Dermis blood vessel endothelial cell (primary cell): Measurements from ENCODE around the gene TFPT. TPM values are rescaled to one million over a fixed set of nuclear protein-coding genes. Genes with fewer than 3 reads are reported as not detected.
"Not testable (repeated sequence)": the region's sequence is repeated elsewhere in the genome, so short reads cannot be mapped to it uniquely, and the experiment has no call there.

Experiments used
- DNase-seq: peaks from one replicate; pipeline ENCODE4 v3.0.0; 2010
- total RNA-seq: library from RNA; depleted of rRNA; stranded (reverse); fragments of >200 nt; gene quantifications from 2 replicates; pipeline ENCODE4 v1.2.3, GENCODE V29; 2014

Gene TFPT
- total RNA-seq, 1 donor from 2014 or later: 27.2 TPM

GRCh38 chr19:54114340-54115108 is 933 bp downstream of the TFPT start:
- DNase-seq: peak; percentile 78

GRCh38 chr19:54109651-54110050 is 5.8 kb downstream of the TFPT start:
- no peak for DNase-seq

- DNase-seq: no peak
Measured at GRCh38 chr19:54108496-54108895, 7.0 kb downstream of the TFPT start.

GRCh38 chr19:54107876-54108490 is 7.5 kb downstream of the TFPT start:
- no peak for DNase-seq

GRCh38 chr19:54106716-54107115 is 8.7 kb downstream of the TFPT start:
- DNase-seq: no peak

- DNase-seq: no peak
Measured at GRCh38 chr19:54105796-54106195, 9.7 kb downstream of the TFPT start.

- no peak for DNase-seq
Measured at GRCh38 chr19:54104998-54105715, 10.3 kb downstream of the TFPT start.

- peak; percentile 99 for DNase-seq
Measured at GRCh38 chr19:54102421-54103169, 12.9 kb downstream of the TFPT start, which contains the start of gene NDUFA3. NDUFA3 (plus strand) TSS chr19:54102855; CDS start chr19:54102879, 24 bp downstream.

- DNase-seq: no peak
Measured at GRCh38 chr19:54100561-54100960, 14.9 kb downstream of the TFPT start, which contains the start of gene OSCAR. OSCAR (minus strand) TSS chr19:54100803; CDS start chr19:54100792, 11 bp downstream.

- DNase-seq: not testable (repeated sequence)
Measured at GRCh38 chr19:54099903-54100255, 15.6 kb downstream of the TFPT start.

- no peak for DNase-seq
Measured at GRCh38 chr19:54099190-54099902, 16.1 kb downstream of the TFPT start.

GRCh38 chr19:54096617-54097106 is 18.8 kb downstream of the TFPT start:
- peak; percentile 13 for DNase-seq

GRCh38 chr19:54095859-54096616 is 19.4 kb downstream of the TFPT start:
- DNase-seq: peak; percentile 49

GRCh38 chr19:54095136-54095858 is 20.2 kb downstream of the TFPT start:
- no peak for DNase-seq

GRCh38 chr19:54094426-54095000 is 20.9 kb downstream of the TFPT start:
- no peak for DNase-seq

- DNase-seq: no peak
Measured at GRCh38 chr19:54084410-54084809, 31.0 kb downstream of the TFPT start.

- DNase-seq: no peak
Measured at GRCh38 chr19:54081032-54081431, 34.4 kb downstream of the TFPT start, which contains the start of gene TARM1. TARM1 (minus strand) TSS chr19:54081365; CDS start chr19:54081340, 25 bp downstream.

- DNase-seq: no peak
Measured at GRCh38 chr19:54077334-54077733, 38.1 kb downstream of the TFPT start.

GRCh38 chr19:54074851-54075250 is 40.6 kb downstream of the TFPT start:
- no peak for DNase-seq

GRCh38 chr19:54073829-54074228 is 41.6 kb downstream of the TFPT start:
- DNase-seq: no peak
